ENCODE data around the gene GNAO1. TPM values are rescaled to one million over a fixed set of nuclear protein-coding genes. Genes with fewer than 3 reads are reported as not detected.

GNAO1 gene
- total RNA-seq, 1 donor from 2014 or later, result 250 TPM

- Mint-ChIP-seq H3K27ac (ENCODE audit: unreplicated experiment) (peak overlapping the region; percentile 39), H3K9me3 (ENCODE audit: unreplicated experiment) (peaks cover 14% of the 10 kb centered on the region), H3K4me1 (ENCODE audit: low read depth, unreplicated experiment) (peaks cover 52% of the 10 kb centered on the region), H3K36me3 (ENCODE audit: unreplicated experiment) (peaks cover 6% of the 10 kb centered on the region), H3K4me3 (ENCODE audit: unreplicated experiment) (no peak overlapping the region), H3K27me3 (ENCODE audit: unreplicated experiment) (peaks cover 4% of the 10 kb centered on the region)
- TF ChIP-seq CTCF (IDR thresholded peaks at IDR 0.05; ENCODE audit: partially characterized antibody, unreplicated experiment), result no peak
- no peak for DNase-seq
Measured at GRCh38 chr16:56258508-56259424, 67.5 kb downstream of the GNAO1 start.

- no peak overlapping the region for H3K4me3 Mint-ChIP-seq (ENCODE audit: unreplicated experiment)
- peaks cover 4% of the 10 kb centered on the region for H3K27me3 Mint-ChIP-seq (ENCODE audit: unreplicated experiment)
- peak overlapping the region; percentile 39 for H3K27ac Mint-ChIP-seq (ENCODE audit: unreplicated experiment)
- peaks cover 58% of the 10 kb centered on the region for H3K4me1 Mint-ChIP-seq (ENCODE audit: low read depth, unreplicated experiment)
- peaks cover 6% of the 10 kb centered on the region for H3K36me3 Mint-ChIP-seq (ENCODE audit: unreplicated experiment)
- DNase-seq, result no peak
- H3K9me3 Mint-ChIP-seq (ENCODE audit: unreplicated experiment), result peaks cover 12% of the 10 kb centered on the region
- TF ChIP-seq CTCF (IDR thresholded peaks at IDR 0.05; ENCODE audit: partially characterized antibody, unreplicated experiment), result no peak
Measured at GRCh38 chr16:56259425-56259779, 68.1 kb downstream of the GNAO1 start.

GRCh38 chr16:56260378-56261160 is 69.3 kb downstream of the GNAO1 start:
- Mint-ChIP-seq H3K4me1 (ENCODE audit: low read depth, unreplicated experiment) (peaks cover 63% of the 10 kb centered on the region), H3K27me3 (ENCODE audit: unreplicated experiment) (peaks cover 6% of the 10 kb centered on the region)
- TF ChIP-seq CTCF (IDR thresholded peaks at IDR 0.05; ENCODE audit: partially characterized antibody, unreplicated experiment), result no peak

GRCh38 chr16:56261656-56262055 is 70.4 kb downstream of the GNAO1 start:
- Mint-ChIP-seq H3K9me3 (ENCODE audit: unreplicated experiment) (peaks cover 12% of the 10 kb centered on the region), H3K27ac (ENCODE audit: unreplicated experiment) (peak overlapping the region; percentile 71), H3K4me3 (ENCODE audit: unreplicated experiment) (no peak overlapping the region), H3K36me3 (ENCODE audit: unreplicated experiment) (peaks cover 1% of the 10 kb centered on the region), H3K27me3 (ENCODE audit: unreplicated experiment) (peaks cover 6% of the 10 kb centered on the region), H3K4me1 (ENCODE audit: low read depth, unreplicated experiment) (peaks cover 62% of the 10 kb centered on the region)
- TF ChIP-seq CTCF (IDR thresholded peaks at IDR 0.05; ENCODE audit: partially characterized antibody, unreplicated experiment), result no peak
- no peak for DNase-seq

More at GRCh38 chr16:56260378-56261160, 69.3 kb downstream of the GNAO1 start:
- peaks cover 12% of the 10 kb centered on the region for H3K9me3 Mint-ChIP-seq (ENCODE audit: unreplicated experiment)
- H3K27ac Mint-ChIP-seq (ENCODE audit: unreplicated experiment), result peak overlapping the region; percentile 28
- DNase-seq, result no peak
- no peak overlapping the region for H3K4me3 Mint-ChIP-seq (ENCODE audit: unreplicated experiment)
- H3K36me3 Mint-ChIP-seq (ENCODE audit: unreplicated experiment), result peaks cover 6% of the 10 kb centered on the region
